Neural progenitor cell (in vitro differentiated cells): ENCODE data around the gene SDK2. TPM values are rescaled to one million over a fixed set of nuclear protein-coding genes. Genes with fewer than 3 reads are reported as not detected.
A peak's percentile ranks its signal among the peaks of the same experiment; 100 is the strongest.

Experiments used
- DNase-seq: peaks from one replicate; pipeline ENCODE4 v3.0.0-alpha.2; 2016; ENCODE audit warnings: low spot score
- H2AFZ ChIP-seq: fragments of 200-600 bp; sonication (generic); replicated peaks from 2 replicates; pipeline ENCODE4 v1.6.1; 2016; ENCODE audit warnings: antibody characterized with exemption
- H3F3A ChIP-seq: fragments of 200-600 bp; sonication (generic); 2 replicates; pipeline ENCODE4 v1.6.1; 2016; ENCODE audit warnings: antibody characterized with exemption, low read depth
- H3K27ac ChIP-seq: fragments of 200-600 bp; sonication (generic); 2 replicates; pipeline ENCODE4 v1.5.1; 2016; ENCODE audit warnings: mild to moderate bottlenecking
- H3K27me3 ChIP-seq: fragments of 200-600 bp; sonication (generic); 2 replicates; pipeline ENCODE4 v1.6.1; 2016; ENCODE audit warnings: mild to moderate bottlenecking, moderate library complexity
- H3K36me3 ChIP-seq: fragments of 200-600 bp; sonication (generic); 2 replicates; pipeline ENCODE4 v1.5.1; 2016
- H3K4me1 ChIP-seq: fragments of 200-600 bp; sonication (generic); 2 replicates; pipeline ENCODE4 v1.6.1; 2016; ENCODE audit warnings: mixed run types
- H3K4me2 ChIP-seq: fragments of 200-600 bp; sonication (generic); 2 replicates; pipeline ENCODE4 v1.6.1; 2016
- H3K4me3 ChIP-seq: fragments of 200-600 bp; sonication (generic); 2 replicates; pipeline ENCODE4 v1.5.1; 2016
- H3K79me2 ChIP-seq: fragments of 200-600 bp; sonication (generic); 2 replicates; pipeline ENCODE4 v1.6.1; 2016; ENCODE audit warnings: low read depth
- H3K9ac ChIP-seq: fragments of 200-600 bp; sonication (generic); 2 replicates; pipeline ENCODE4 v1.6.1; 2016
- H3K9me3 ChIP-seq: fragments of 200-600 bp; sonication (generic); 2 replicates; pipeline ENCODE4 v1.5.1; 2016; ENCODE audit warnings: low read depth
- H4K20me1 ChIP-seq: fragments of 200-600 bp; sonication (generic); 2 replicates; pipeline ENCODE4 v1.6.1; 2016; ENCODE audit warnings: low read depth
- H3K27ac Mint-ChIP-seq: 3 replicates; pipeline ENCODE4 v1.8.0; 2021; ENCODE audit warnings: mixed read lengths
- H3K27me3 Mint-ChIP-seq: 2 replicates; pipeline ENCODE4 v1.8.0; 2022; ENCODE audit warnings: low read depth, mild to moderate bottlenecking, inconsistent platforms, moderate library complexity, mixed read lengths; ENCODE audit not compliant: insufficient read depth
- H3K36me3 Mint-ChIP-seq: 3 replicates; pipeline ENCODE4 v1.8.0; 2021; ENCODE audit warnings: mixed read lengths
- H3K4me1 Mint-ChIP-seq: 3 replicates; pipeline ENCODE4 v1.8.0; 2021; ENCODE audit warnings: mixed read lengths
- H3K4me3 Mint-ChIP-seq: 3 replicates; pipeline ENCODE4 v1.8.0; 2021; ENCODE audit warnings: mild to moderate bottlenecking, moderate library complexity, mixed read lengths
- H3K9me3 Mint-ChIP-seq: 3 replicates; pipeline ENCODE4 v1.8.0; 2020; ENCODE audit warnings: mixed read lengths
- EZH2 ChIP-seq: fragments of 200-600 bp; sonication (generic); IDR thresholded peaks from 2 replicates; pipeline ENCODE4 v1.6.1; 2017; ENCODE audit warnings: antibody characterized with exemption, mild to moderate bottlenecking, moderate library complexity
- EZH2phosphoT487 ChIP-seq: fragments of 200-600 bp; sonication (generic); IDR thresholded peaks from 2 replicates; pipeline ENCODE4 v1.6.1; 2017; ENCODE audit warnings: antibody characterized with exemption
- total RNA-seq: library from RNA; depleted of rRNA; stranded (reverse); fragments of >200 nt; gene quantifications from 2 replicates; pipeline ENCODE4 v1.2.3, GENCODE V29; 2015; ENCODE audit warnings: low replicate concordance
- TF ChIP-seq, protein P1 (sequence below): fragments of 200-600 bp; sonication (generic); IDR thresholded peaks from 2 replicates; pipeline ENCODE4 v1.5.1; 2017; ENCODE audit warnings: antibody characterized with exemption, mild to moderate bottlenecking

SDK2 gene
- total RNA-seq, 1 donor from 2014 or later = 15.3 TPM

DNA sequence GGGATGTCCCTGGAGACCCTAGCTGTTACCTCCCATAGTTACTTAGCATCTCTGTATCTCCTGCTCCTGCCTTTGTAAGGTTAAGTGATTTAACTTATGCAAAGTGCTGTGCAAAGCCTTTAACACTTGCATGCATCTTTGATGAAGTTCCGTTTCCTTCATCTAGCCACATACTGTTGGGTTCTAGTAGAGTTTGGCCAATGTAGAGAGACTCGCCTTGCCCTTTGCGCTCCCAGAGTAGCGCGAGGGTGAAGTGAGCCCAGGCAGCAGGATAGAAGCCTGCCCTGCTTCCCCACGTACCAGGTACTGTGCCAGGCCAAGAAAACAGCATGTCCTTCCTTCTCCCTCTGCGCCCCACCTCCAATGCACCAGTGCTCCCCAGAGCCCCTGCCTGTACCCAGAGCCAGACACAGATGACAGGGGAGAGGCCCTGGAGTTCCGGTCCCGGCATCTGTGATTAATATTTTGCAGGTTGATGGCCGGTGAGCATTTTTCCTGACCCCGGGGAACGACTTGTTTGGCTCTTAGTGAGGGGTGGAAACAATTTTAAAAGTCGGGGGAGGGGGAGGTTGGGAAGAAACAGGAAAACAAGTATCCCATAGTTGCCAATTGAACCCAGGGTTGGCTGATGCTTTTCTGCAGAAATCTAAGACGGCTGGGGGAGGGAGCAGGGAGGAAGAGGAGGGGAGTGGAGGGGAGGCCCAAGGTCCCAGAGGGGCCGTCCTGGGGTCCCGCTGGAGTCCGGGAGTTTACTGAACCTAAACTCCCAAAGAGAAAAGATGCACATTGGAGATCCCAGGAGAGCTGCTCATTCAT, 319.3 kb downstream of the SDK2 start:
- no peaks in the 10 kb centered on the region for H4K20me1 ChIP-seq
- no peaks in the 10 kb centered on the region for H3K27me3 ChIP-seq
- DNase-seq = no peak
- peak overlapping the region; percentile 69 for H3K27ac Mint-ChIP-seq
- H3K4me1 Mint-ChIP-seq = peaks cover 40% of the 10 kb centered on the region
- H3K79me2 ChIP-seq = no peaks in the 10 kb centered on the region
- H3K36me3 ChIP-seq = no peaks in the 10 kb centered on the region
- TF ChIP-seq EZH2 = no peak
- TF ChIP-seq, protein P1, sequence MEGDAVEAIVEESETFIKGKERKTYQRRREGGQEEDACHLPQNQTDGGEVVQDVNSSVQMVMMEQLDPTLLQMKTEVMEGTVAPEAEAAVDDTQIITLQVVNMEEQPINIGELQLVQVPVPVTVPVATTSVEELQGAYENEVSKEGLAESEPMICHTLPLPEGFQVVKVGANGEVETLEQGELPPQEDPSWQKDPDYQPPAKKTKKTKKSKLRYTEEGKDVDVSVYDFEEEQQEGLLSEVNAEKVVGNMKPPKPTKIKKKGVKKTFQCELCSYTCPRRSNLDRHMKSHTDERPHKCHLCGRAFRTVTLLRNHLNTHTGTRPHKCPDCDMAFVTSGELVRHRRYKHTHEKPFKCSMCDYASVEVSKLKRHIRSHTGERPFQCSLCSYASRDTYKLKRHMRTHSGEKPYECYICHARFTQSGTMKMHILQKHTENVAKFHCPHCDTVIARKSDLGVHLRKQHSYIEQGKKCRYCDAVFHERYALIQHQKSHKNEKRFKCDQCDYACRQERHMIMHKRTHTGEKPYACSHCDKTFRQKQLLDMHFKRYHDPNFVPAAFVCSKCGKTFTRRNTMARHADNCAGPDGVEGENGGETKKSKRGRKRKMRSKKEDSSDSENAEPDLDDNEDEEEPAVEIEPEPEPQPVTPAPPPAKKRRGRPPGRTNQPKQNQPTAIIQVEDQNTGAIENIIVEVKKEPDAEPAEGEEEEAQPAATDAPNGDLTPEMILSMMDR = no peak
- no peak for TF ChIP-seq EZH2phosphoT487
- H3K4me3 Mint-ChIP-seq = no peak overlapping the region
- no peaks in the 10 kb centered on the region for H3K36me3 Mint-ChIP-seq
- peak overlapping the region; percentile 22 for H3K4me2 ChIP-seq
- no peaks in the 10 kb centered on the region for H3F3A ChIP-seq
- no peaks in the 10 kb centered on the region for H3K9me3 ChIP-seq
- no peak overlapping the region for H3K9ac ChIP-seq
- H3K9me3 Mint-ChIP-seq = no peaks in the 10 kb centered on the region
- no peak overlapping the region for H2AFZ ChIP-seq
- peaks cover 10% of the 10 kb centered on the region for H3K4me1 ChIP-seq
- no peak overlapping the region for H3K27ac ChIP-seq
- H3K27me3 Mint-ChIP-seq = peaks cover 10% of the 10 kb centered on the region
- no peak overlapping the region for H3K4me3 ChIP-seq

DNA sequence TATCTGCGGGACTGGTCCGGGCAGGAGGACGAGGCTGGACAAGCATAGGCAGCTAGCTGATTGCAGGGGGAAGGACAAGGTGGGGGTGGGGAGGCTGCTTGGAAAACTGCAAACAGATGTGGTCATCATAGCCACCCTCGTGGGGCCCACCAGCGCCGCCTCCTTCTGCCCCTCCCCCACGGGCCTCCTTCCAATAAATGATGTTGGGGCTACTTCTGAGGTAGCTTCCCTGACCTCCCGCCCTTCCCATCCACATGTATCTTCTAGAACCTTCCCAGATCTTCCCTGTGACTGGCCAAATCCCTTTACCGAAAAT, 320.1 kb downstream of the SDK2 start:
- no peaks in the 10 kb centered on the region for H3K36me3 Mint-ChIP-seq
- Histone ChIP-seq H3K9me3 (no peaks in the 10 kb centered on the region), H3K4me3 (no peak overlapping the region), H2AFZ (no peak overlapping the region), H3K27ac (no peak overlapping the region), H3K4me2 (no peak overlapping the region), H4K20me1 (no peaks in the 10 kb centered on the region), H3K27me3 (no peaks in the 10 kb centered on the region), H3K4me1 (peaks cover 10% of the 10 kb centered on the region), H3K36me3 (no peaks in the 10 kb centered on the region), H3K79me2 (no peaks in the 10 kb centered on the region), H3K9ac (no peak overlapping the region), H3F3A (no peaks in the 10 kb centered on the region)
- peaks cover 44% of the 10 kb centered on the region for H3K4me1 Mint-ChIP-seq
- no peaks in the 10 kb centered on the region for H3K9me3 Mint-ChIP-seq
- TF ChIP-seq EZH2 (no peak), EZH2phosphoT487 (no peak)
- TF ChIP-seq, protein P1 = no peak
- peaks cover 16% of the 10 kb centered on the region for H3K27me3 Mint-ChIP-seq
- no peak for DNase-seq
- H3K4me3 Mint-ChIP-seq = no peak overlapping the region
- no peak overlapping the region for H3K27ac Mint-ChIP-seq

DNA sequence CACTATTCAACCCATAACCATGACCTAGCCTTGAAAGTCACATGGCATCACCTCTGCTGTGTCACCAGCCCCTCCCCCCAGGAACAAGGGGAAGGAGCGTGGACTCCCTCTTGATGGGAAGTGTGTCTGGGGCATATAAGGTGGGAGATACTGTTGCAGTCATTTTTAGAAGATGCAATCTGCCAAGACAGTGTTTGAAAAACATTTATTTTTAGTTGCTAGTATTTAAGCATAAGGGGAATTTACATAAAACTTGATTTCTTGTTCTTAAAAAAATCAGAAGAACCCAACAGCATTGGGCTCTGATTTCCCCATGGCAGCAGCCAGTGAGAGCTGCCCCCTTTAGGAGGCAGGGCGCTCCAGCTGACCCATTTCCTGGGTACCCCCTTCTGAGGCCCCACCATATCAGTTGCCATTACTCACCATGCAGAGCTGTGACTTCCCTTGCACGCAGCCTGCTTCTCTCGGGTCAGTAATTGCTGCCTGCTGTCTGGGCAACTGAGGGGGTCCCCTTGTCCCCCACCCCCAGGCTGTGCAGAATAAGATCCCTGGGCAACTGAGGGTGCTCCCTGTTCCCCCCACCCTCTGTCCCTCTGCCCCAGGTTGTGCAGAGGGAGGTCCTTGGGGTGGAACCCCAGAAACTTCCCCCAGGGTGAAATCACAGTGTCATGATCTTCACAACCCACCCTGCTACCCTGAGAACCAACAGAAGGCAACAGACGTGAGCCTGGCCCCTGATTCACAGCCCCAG, 320.7 kb downstream of the SDK2 start:
- Histone ChIP-seq H3F3A (no peaks in the 10 kb centered on the region), H3K4me2 (no peak overlapping the region), H3K4me3 (no peak overlapping the region), H4K20me1 (no peaks in the 10 kb centered on the region), H3K27me3 (no peaks in the 10 kb centered on the region), H3K36me3 (no peaks in the 10 kb centered on the region), H3K4me1 (peaks cover 10% of the 10 kb centered on the region), H3K79me2 (no peaks in the 10 kb centered on the region), H2AFZ (no peak overlapping the region), H3K9me3 (no peaks in the 10 kb centered on the region), H3K27ac (no peak overlapping the region), H3K9ac (no peak overlapping the region)
- no peaks in the 10 kb centered on the region for H3K9me3 Mint-ChIP-seq
- DNase-seq = no peak
- peaks cover 43% of the 10 kb centered on the region for H3K4me1 Mint-ChIP-seq
- no peak overlapping the region for H3K27ac Mint-ChIP-seq
- H3K27me3 Mint-ChIP-seq = peaks cover 14% of the 10 kb centered on the region
- peak overlapping the region; percentile 38 for H3K4me3 Mint-ChIP-seq
- no peaks in the 10 kb centered on the region for H3K36me3 Mint-ChIP-seq
- TF ChIP-seq, protein P1 = no peak
- TF ChIP-seq EZH2phosphoT487 (no peak), EZH2 (no peak)
